Measurements from ENCODE around the gene ZNF362. TPM values are rescaled to one million over a fixed set of nuclear protein-coding genes. Genes with fewer than 3 reads are reported as not detected.
A peak's percentile ranks its signal among the peaks of the same experiment; 100 is the strongest.

Gene ZNF362
- total RNA-seq, 1 donor from 2014 or later = 32.4 TPM

DNA sequence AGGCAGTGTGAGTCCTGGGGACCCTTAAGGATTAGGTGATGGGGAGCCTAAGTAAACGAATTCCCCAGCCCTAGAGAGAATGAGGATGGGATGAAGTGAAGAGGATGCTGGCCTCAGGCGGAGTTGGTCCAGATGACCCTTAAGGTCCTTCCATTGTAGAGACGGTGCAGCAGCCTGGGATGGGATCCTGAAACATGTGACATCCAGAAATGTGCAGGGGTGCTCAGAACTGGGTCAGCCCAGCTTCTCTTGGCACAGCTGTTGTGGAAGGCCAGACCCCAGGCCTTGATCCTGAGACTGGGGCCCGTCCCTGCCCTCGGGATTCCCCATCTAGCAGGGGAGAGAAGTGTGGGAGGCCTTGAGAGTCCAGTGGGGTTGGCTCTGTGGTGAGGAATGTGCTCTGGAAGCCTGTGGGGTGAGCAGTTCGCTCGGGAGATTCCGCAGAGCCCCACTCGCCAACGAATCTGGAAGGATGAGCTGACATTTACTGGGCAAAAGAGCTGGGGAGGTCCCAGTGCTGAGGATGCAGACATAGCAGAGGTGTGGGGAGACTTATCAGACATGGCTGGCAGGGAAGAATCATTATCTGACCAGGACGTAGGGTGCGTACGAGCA lies 36.5 kb downstream of the ZNF362 start:
- peaks cover 32% of the 10 kb centered on the region for H3K4me1 ChIP-seq
- intact Hi-C loops (cut with micrococcal nuclease) = loop anchor here (10.0 kb wide), 1 partner anchor 172 kb away; no protein-coding TSS in a partner anchor
- no peaks in the 10 kb centered on the region for H3K27me3 ChIP-seq (ENCODE audit: low read depth)
- H3K9me3 ChIP-seq (replicated peaks) = no peaks in the 10 kb centered on the region
- DNase-seq = no peak
- H3K4me3 ChIP-seq = no peak overlapping the region
- peak overlapping the region; percentile 18 for H3K27ac ChIP-seq (replicated peaks)
- H3K36me3 ChIP-seq = peaks cover 42% of the 10 kb centered on the region
- TF ChIP-seq, protein P1, sequence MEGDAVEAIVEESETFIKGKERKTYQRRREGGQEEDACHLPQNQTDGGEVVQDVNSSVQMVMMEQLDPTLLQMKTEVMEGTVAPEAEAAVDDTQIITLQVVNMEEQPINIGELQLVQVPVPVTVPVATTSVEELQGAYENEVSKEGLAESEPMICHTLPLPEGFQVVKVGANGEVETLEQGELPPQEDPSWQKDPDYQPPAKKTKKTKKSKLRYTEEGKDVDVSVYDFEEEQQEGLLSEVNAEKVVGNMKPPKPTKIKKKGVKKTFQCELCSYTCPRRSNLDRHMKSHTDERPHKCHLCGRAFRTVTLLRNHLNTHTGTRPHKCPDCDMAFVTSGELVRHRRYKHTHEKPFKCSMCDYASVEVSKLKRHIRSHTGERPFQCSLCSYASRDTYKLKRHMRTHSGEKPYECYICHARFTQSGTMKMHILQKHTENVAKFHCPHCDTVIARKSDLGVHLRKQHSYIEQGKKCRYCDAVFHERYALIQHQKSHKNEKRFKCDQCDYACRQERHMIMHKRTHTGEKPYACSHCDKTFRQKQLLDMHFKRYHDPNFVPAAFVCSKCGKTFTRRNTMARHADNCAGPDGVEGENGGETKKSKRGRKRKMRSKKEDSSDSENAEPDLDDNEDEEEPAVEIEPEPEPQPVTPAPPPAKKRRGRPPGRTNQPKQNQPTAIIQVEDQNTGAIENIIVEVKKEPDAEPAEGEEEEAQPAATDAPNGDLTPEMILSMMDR (IDR thresholded peaks at IDR 0.05; ENCODE audit: borderline replicate concordance) = no peak

DNA sequence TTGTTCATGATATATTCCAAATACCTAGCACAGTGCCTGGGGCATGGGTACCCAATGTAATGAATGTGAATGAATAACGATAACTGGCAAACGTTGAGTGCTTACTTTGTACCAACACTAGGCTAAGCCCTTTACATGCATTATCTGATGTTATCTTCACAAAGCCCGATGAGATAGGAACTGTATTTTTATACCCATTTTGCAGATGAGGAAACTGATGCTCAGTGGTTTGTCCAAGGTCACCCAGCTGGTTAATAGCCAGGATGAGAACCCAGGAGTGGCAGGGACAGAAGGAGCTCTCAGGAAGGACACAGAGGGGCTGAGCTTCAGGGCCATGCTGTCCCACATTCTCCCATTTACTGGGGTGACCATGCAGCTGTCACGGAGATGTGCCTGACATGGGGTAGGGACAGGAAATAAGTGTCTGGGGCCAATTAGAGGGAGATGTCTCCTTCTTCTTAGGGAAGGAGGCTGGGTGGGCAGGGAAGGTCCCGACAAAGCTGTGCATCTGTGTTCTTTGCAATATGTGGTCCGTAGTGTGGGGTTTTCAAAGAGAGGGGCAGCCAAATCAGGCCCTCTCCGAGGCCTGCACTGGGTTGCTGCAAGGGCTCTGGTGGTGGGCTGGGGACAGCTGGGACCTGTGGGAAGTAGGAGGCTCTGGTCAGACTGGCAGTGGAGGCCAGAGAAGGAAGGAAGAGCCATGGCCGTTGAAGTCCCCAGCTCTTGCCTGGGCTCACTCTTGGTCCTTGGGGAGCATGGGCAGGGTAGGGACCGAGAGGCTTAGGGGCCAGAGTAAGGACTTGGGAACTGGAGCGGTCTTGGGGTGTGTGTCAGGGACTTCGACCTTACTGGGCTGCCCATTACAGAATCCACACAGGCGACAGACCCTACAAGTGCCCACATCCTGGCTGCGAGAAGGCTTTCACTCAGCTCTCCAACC lies 38.0 kb downstream of the ZNF362 start:
- TF ChIP-seq, protein P1 (IDR thresholded peaks at IDR 0.05; ENCODE audit: borderline replicate concordance) = no peak
- Histone ChIP-seq H3K4me3 (no peak overlapping the region), H3K27me3 (ENCODE audit: low read depth) (no peaks in the 10 kb centered on the region), H3K4me1 (peaks cover 29% of the 10 kb centered on the region), H3K9me3 (replicated peaks) (no peaks in the 10 kb centered on the region), H3K36me3 (peaks cover 49% of the 10 kb centered on the region), H3K27ac (replicated peaks) (peak overlapping the region; percentile 53)
- intact Hi-C loops (cut with micrococcal nuclease) = loop anchor here (5.0 to 10.0 kb wide), 2 partner anchors 73 to 170 kb away; no protein-coding TSS in a partner anchor
- no peak for DNase-seq

DNA sequence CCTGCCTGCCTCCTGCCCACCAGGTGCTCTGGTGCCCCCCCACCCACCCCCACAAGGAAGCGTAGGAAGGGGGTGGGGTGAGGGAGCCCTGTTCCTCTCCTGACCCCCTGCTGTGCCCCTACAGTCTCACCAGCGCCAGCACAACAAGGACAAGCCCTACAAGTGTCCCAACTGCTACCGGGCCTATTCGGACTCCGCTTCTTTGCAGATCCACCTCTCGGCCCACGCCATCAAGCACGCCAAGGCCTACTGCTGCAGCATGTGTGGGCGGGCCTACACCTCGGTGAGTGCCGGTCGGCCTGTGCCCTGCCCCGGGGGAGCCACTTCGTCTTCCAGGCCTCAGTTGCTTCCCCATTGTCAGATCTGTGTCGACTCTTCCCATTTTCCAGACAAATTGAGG lies 38.7 kb downstream of the ZNF362 start:
- Histone ChIP-seq H3K9me3 (replicated peaks) (no peaks in the 10 kb centered on the region), H3K36me3 (peaks cover 50% of the 10 kb centered on the region), H3K4me3 (no peak overlapping the region), H3K4me1 (peaks cover 23% of the 10 kb centered on the region), H3K27ac (replicated peaks) (peak overlapping the region; percentile 53), H3K27me3 (ENCODE audit: low read depth) (no peaks in the 10 kb centered on the region)
- DNase-seq = no peak
- intact Hi-C loops (cut with micrococcal nuclease) = loop anchor here (5.0 to 10.0 kb wide), 2 partner anchors 72 to 170 kb away; no protein-coding TSS in a partner anchor
- TF ChIP-seq, protein P1 (IDR thresholded peaks at IDR 0.05; ENCODE audit: borderline replicate concordance) = no peak

DNA sequence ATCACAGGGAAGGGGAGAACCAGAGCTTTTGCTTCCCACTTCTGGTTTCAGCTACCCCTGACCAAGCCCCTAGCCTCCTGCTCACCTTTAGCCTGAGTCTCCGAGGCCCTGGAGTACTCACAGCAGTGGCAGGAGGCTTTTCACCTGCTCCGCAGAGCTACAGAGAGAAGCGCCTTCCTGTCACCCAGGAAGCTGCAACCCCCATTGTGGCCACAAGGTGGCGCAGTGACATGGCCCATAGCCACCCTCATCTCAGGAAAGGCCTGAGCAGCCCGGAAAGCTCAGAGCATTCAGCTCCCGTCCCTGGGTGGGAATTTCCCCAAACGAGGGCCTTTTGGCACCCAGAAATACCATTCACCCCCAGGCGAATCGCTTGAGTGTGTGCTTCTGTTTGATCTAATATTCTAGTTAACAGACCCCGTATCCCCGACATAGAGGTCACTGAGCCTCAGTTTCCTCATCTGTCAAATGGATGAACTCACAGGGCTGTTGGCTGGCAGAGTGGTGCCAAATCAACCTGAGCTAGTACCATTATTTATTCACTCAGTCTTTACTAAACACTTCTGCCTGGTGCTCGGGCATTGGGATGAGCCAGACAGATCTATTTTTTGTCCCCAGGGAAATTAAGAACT lies 39.3 kb downstream of the ZNF362 start:
- TF ChIP-seq, protein P1 (IDR thresholded peaks at IDR 0.05; ENCODE audit: borderline replicate concordance) = peak; percentile 98
- peaks cover 51% of the 10 kb centered on the region for H3K36me3 ChIP-seq
- H3K27ac ChIP-seq (replicated peaks) = peak overlapping the region; percentile 53
- H3K4me3 ChIP-seq = no peak overlapping the region
- DNase-seq = peak; percentile 88
- no peaks in the 10 kb centered on the region for H3K9me3 ChIP-seq (replicated peaks)
- H3K27me3 ChIP-seq (ENCODE audit: low read depth) = no peaks in the 10 kb centered on the region
- intact Hi-C loops (cut with micrococcal nuclease) = loop anchor here (5.0 to 10.0 kb wide), 2 partner anchors 72 to 169 kb away; no protein-coding TSS in a partner anchor
- peaks cover 29% of the 10 kb centered on the region for H3K4me1 ChIP-seq

DNA sequence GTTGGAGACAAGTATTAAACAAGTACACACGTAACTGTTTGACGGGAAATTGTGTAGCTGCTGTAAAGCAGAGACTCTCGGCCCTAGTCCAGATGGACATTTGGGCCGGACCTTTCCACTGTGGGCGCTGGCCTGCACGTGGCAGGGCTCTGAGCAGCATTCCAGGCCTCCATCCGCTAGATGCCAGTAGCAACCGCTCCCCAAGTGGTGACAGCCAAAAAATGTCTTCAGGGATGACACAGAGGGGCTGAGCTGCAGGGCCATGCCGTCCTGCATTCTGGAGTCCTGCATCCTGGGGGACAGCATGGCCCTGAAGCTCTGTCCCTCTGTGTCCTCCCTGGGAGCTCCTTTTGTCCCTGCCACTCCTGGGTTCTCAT lies 39.8 kb downstream of the ZNF362 start:
- H3K36me3 ChIP-seq = peaks cover 51% of the 10 kb centered on the region

More for the DNA sequence above, 39.8 kb downstream of the ZNF362 start:
- Histone ChIP-seq H3K27me3 (ENCODE audit: low read depth) (no peaks in the 10 kb centered on the region), H3K4me3 (no peak overlapping the region), H3K9me3 (replicated peaks) (no peaks in the 10 kb centered on the region), H3K27ac (replicated peaks) (peak overlapping the region; percentile 53), H3K4me1 (peaks cover 34% of the 10 kb centered on the region)
- intact Hi-C loops (cut with micrococcal nuclease) = loop anchor here (5.0 to 10.0 kb wide), 2 partner anchors 71 to 169 kb away; no protein-coding TSS in a partner anchor
- no peak for DNase-seq
- TF ChIP-seq, protein P1 (IDR thresholded peaks at IDR 0.05; ENCODE audit: borderline replicate concordance) = no peak

Measured in left ventricle myocardium inferior (tissue), 1 donor.